HAP-1 (cell line): ENCODE data around the gene METTL24.

ENCODE experiments used
- DNase-seq, 2 experiments: peaks; one replicate each; pipeline ENCODE4 v3.0.0-alpha.2; 2016 to 2020; ENCODE audit warnings: low spot score in 2 of 2
- H3K27me3 ChIP-seq: fragments of 250-450 bp; sonication (Bioruptor Pico); 2 replicates; pipeline ENCODE4 v1.5.1; 2020; ENCODE audit warnings: low read depth, mild to moderate bottlenecking, moderate library complexity
- H3K36me3 ChIP-seq: fragments of 250-450 bp; sonication (Bioruptor Pico); replicated peaks from 2 replicates; pipeline ENCODE4 v1.5.1; 2020; ENCODE audit warnings: mild to moderate bottlenecking
- H3K4me1 ChIP-seq: fragments of 250-450 bp; sonication (Bioruptor Pico); 2 replicates; pipeline ENCODE4 v1.5.1; 2020; ENCODE audit warnings: mild to moderate bottlenecking
- H3K4me3 ChIP-seq: fragments of 250-450 bp; sonication (Bioruptor Pico); 2 replicates; pipeline ENCODE4 v1.5.1; 2020; ENCODE audit warnings: mild to moderate bottlenecking, moderate library complexity
- H3K9me3 ChIP-seq: fragments of 250-450 bp; sonication (Bioruptor Pico); 2 replicates; pipeline ENCODE4 v1.5.1; 2020; ENCODE audit warnings: mild to moderate bottlenecking, moderate library complexity
- in situ Hi-C: fragments of 300-500 bp; cut with MboI; formaldehyde crosslinking; loops from 3 replicates; pipeline ENCODE4 v1.14.3; 2020; ENCODE audit warnings: low sequenced_read_pairs, inconsistent platforms, mixed read lengths

Gene METTL24

GRCh38 chr6:110357664-110358552 is at the start of gene METTL24:
METTL24 (minus strand) TSS chr6:110358349; CDS start chr6:110358272, 77 bp downstream.
- Histone ChIP-seq H3K36me3 (no peaks in the 10 kb centered on the region), H3K4me1 (peaks cover 20% of the 10 kb centered on the region), H3K4me3 (no peak within 1 kb of the TSS), H3K9me3 (no peaks in the 10 kb centered on the region), H3K27me3 (no peaks in the 10 kb centered on the region)
- no peak for DNase-seq
- in situ Hi-C loops: no loop called here

- H3K9me3 ChIP-seq: no peaks in the 10 kb centered on the region
- no peaks in the 10 kb centered on the region for H3K27me3 ChIP-seq
- H3K4me3 ChIP-seq: no peak overlapping the region
- in situ Hi-C loops: no loop called here
- H3K4me1 ChIP-seq: no peaks in the 10 kb centered on the region
- DNase-seq: no peak
- no peaks in the 10 kb centered on the region for H3K36me3 ChIP-seq
Observed at GRCh38 chr6:110404607-110405006, 46.5 kb upstream of the METTL24 start.

GRCh38 chr6:110401585-110402176 is 43.5 kb upstream of the METTL24 start:
- Histone ChIP-seq H3K4me3 (no peak overlapping the region), H3K9me3 (no peaks in the 10 kb centered on the region), H3K27me3 (no peaks in the 10 kb centered on the region), H3K4me1 (no peaks in the 10 kb centered on the region), H3K36me3 (no peaks in the 10 kb centered on the region)
- in situ Hi-C loops: no loop called here
- no peak for DNase-seq

- Histone ChIP-seq H3K27me3 (no peaks in the 10 kb centered on the region), H3K9me3 (no peaks in the 10 kb centered on the region), H3K36me3 (no peaks in the 10 kb centered on the region), H3K4me1 (no peaks in the 10 kb centered on the region), H3K4me3 (no peak overlapping the region)
- no peak for DNase-seq
- in situ Hi-C loops: no loop called here
Observed at GRCh38 chr6:110400208-110400607, 42.1 kb upstream of the METTL24 start.

GRCh38 chr6:110399219-110400071 is 41.3 kb upstream of the METTL24 start:
- no peak for DNase-seq
- in situ Hi-C loops: loop anchor here (10.0 to 25.0 kb wide), 3 partner anchors 337 to 875 kb away; no protein-coding TSS in a partner anchor
- Histone ChIP-seq H3K36me3 (no peaks in the 10 kb centered on the region), H3K27me3 (no peaks in the 10 kb centered on the region), H3K4me1 (no peaks in the 10 kb centered on the region), H3K4me3 (no peak overlapping the region), H3K9me3 (no peaks in the 10 kb centered on the region)

- H3K27me3 ChIP-seq: no peaks in the 10 kb centered on the region
- DNase-seq: no peak
- in situ Hi-C loops: loop anchor here (10.0 to 25.0 kb wide), 3 partner anchors 336 to 874 kb away; no protein-coding TSS in a partner anchor
- H3K4me1 ChIP-seq: no peaks in the 10 kb centered on the region
- H3K36me3 ChIP-seq: no peaks in the 10 kb centered on the region
- H3K4me3 ChIP-seq: no peak overlapping the region
- no peaks in the 10 kb centered on the region for H3K9me3 ChIP-seq
Observed at GRCh38 chr6:110398778-110399177, 40.6 kb upstream of the METTL24 start.

GRCh38 chr6:110395221-110395620 is 37.1 kb upstream of the METTL24 start:
- no peak for DNase-seq
- in situ Hi-C loops: loop anchor here (10.0 to 25.0 kb wide), 3 partner anchors 333 to 870 kb away; no protein-coding TSS in a partner anchor
- Histone ChIP-seq H3K36me3 (no peaks in the 10 kb centered on the region), H3K4me1 (peaks cover 5% of the 10 kb centered on the region), H3K9me3 (no peaks in the 10 kb centered on the region), H3K27me3 (no peaks in the 10 kb centered on the region), H3K4me3 (no peak overlapping the region)

GRCh38 chr6:110394409-110394808 is 36.3 kb upstream of the METTL24 start:
- H3K36me3 ChIP-seq: no peaks in the 10 kb centered on the region
- H3K27me3 ChIP-seq: no peaks in the 10 kb centered on the region
- H3K4me3 ChIP-seq: no peak overlapping the region
- in situ Hi-C loops: loop anchor here (10.0 to 25.0 kb wide), 3 partner anchors 332 to 870 kb away; no protein-coding TSS in a partner anchor
- H3K4me1 ChIP-seq: peaks cover 6% of the 10 kb centered on the region
- H3K9me3 ChIP-seq: no peaks in the 10 kb centered on the region
- no peak for DNase-seq

GRCh38 chr6:110392727-110393126 is 34.6 kb upstream of the METTL24 start:
- in situ Hi-C loops: loop anchor here (10.0 to 25.0 kb wide), 3 partner anchors 330 to 868 kb away; no protein-coding TSS in a partner anchor
- no peaks in the 10 kb centered on the region for H3K36me3 ChIP-seq
- no peak for DNase-seq
- H3K4me1 ChIP-seq: peaks cover 12% of the 10 kb centered on the region
- H3K4me3 ChIP-seq: no peak overlapping the region
- H3K27me3 ChIP-seq: no peaks in the 10 kb centered on the region
- no peaks in the 10 kb centered on the region for H3K9me3 ChIP-seq

GRCh38 chr6:110390404-110390803 is 32.3 kb upstream of the METTL24 start:
- no peak for DNase-seq
- in situ Hi-C loops: loop anchor here (10.0 to 25.0 kb wide), 3 partner anchors 328 to 866 kb away; no protein-coding TSS in a partner anchor
- H3K4me3 ChIP-seq: no peak overlapping the region

GRCh38 chr6:110389689-110390382 is 31.7 kb upstream of the METTL24 start:
- Histone ChIP-seq H3K4me3 (no peak overlapping the region), H3K4me1 (peaks cover 28% of the 10 kb centered on the region), H3K36me3 (no peaks in the 10 kb centered on the region), H3K9me3 (no peaks in the 10 kb centered on the region), H3K27me3 (no peaks in the 10 kb centered on the region)
- in situ Hi-C loops: loop anchor here (10.0 to 25.0 kb wide), 3 partner anchors 328 to 865 kb away; no protein-coding TSS in a partner anchor
- DNase-seq: no peak

More at GRCh38 chr6:110390404-110390803, 32.3 kb upstream of the METTL24 start:
- no peaks in the 10 kb centered on the region for H3K9me3 ChIP-seq
- no peaks in the 10 kb centered on the region for H3K36me3 ChIP-seq
- H3K4me1 ChIP-seq: peaks cover 24% of the 10 kb centered on the region
- H3K27me3 ChIP-seq: no peaks in the 10 kb centered on the region

- DNase-seq: peak in 1 of 2 experiments; percentile 62
- no peaks in the 10 kb centered on the region for H3K27me3 ChIP-seq
- H3K4me1 ChIP-seq: peaks cover 28% of the 10 kb centered on the region
- in situ Hi-C loops: loop anchor here (25.0 kb wide), 2 partner anchors 326 to 676 kb away; no protein-coding TSS in a partner anchor
- H3K36me3 ChIP-seq: no peaks in the 10 kb centered on the region
- H3K9me3 ChIP-seq: no peaks in the 10 kb centered on the region
- no peak overlapping the region for H3K4me3 ChIP-seq
Observed at GRCh38 chr6:110387986-110388385, 29.8 kb upstream of the METTL24 start.
